Activated CD8-positive, alpha-beta memory T cell treated with anti-CD3 and anti-CD28 coated beads for 1 hour (primary cell): ENCODE data around the gene CAMKMT.

ENCODE experiments used
- DNase-seq, 2 donors: peaks; one replicate each; pipeline ENCODE4 v3.0.0-alpha.2; 2020; ENCODE audit warnings: low read depth in 1 of 2; ENCODE audit errors: extremely low read depth in 1 of 2

Gene CAMKMT

DNA sequence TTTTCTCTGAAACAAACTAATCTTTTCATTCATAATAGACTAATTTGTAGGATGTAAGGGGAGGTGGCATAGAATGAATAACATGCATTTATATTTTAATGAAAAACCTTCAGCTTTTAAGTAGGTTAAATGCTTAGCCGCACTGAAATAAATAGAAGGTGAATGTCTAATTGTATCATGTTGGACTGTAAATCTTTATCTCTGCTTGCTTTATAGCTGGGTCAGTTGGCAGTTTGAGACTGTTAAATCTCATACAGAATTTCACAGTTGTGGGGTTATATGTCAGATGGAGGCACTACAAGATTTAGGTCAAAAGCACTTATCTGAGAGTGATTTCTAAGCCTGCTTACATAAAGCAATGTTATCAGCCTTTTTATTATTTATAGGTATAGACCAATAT, 405.0 kb downstream of the CAMKMT start:
- no peak for DNase-seq

DNA sequence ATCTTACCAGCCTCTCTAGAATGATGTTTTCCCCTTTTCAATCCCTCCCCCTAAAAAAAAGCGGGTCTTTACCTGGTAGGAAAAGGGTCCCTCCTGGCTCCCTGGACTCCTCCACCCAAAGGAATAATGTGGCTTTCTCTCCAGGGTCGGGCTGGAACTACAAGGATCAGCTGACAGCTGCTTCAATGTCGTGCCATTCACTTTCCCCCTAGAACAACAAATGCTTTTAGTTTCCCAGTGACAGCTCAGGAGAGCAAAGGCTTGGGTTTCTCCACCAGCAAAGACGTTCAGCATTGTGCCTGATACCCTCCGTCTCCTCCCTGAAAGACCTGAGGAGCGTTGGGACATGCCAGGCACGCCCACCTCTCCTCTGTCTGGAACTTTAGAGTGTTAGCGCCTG, 405.9 kb downstream of the CAMKMT start:
- DNase-seq = no peak

DNA sequence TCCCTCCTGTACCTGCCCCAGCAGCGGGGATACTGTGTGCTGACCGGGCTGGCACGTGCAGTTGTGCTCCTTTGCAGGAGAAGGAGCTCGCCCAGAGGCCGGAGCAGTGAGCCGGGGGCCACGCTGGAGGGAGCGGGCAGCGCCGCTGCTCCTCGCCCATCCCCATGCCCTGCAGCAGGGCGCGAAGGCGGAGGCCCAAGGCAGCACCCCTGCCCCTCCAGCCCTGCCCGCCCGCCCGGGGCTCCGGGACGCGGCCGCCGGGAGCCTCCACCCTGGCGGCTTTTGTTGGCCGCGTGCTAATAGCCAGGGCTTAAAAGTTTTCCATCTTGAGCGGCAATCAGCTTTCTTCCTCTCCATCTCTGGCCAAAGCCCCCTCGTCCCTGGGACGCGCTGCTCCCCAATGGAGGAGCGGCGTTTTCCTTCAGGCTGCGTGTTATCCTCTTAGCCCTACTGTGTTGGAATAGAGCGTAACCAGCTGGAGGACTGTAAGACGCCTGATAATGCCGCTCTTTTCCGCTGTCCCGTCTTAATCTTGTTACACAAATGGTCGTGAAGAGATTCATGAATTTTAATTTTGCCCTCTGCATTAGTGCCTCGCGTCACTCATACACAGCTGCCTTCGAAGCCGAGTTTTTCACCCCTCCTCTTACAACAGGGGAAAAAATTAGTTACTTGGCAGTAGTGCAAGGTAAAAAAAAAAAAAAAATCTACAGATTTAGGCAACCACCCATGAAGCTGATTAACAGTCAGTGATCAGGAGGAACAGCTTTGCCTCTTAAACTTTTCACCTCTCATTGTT, 406.9 kb downstream of the CAMKMT start:
- no peak for DNase-seq

DNA sequence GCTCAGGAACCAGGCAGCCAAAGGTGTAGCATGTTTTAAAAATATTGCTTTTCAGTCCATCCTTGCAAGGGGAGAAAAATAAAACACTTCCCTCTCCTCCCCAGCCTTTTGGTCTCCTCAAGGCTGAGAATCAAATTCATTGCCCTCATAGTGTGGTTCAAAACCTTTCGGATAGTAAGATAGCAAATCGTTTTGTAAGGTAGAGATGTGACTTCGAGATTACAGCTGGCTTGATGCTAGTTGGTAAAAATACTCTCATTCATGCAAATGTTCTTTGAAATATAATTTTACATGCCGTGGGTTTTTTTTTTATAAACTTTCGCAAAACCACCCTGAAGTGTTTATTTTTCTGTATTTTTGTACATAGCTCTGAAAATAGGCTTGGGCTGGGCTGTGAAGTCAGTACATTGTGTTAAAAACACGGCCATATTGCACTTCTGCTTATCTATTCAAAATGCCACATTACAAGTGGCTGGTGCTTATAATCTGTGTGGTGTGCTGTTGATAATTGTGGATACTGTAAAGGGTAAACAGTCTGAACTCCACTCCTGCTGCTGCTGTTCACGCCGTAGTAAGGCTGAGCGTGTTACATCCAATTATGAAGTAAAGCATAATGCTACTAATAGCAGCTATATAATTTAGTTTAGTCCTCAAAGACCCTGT, 407.7 kb downstream of the CAMKMT start:
- DNase-seq = no peak

DNA sequence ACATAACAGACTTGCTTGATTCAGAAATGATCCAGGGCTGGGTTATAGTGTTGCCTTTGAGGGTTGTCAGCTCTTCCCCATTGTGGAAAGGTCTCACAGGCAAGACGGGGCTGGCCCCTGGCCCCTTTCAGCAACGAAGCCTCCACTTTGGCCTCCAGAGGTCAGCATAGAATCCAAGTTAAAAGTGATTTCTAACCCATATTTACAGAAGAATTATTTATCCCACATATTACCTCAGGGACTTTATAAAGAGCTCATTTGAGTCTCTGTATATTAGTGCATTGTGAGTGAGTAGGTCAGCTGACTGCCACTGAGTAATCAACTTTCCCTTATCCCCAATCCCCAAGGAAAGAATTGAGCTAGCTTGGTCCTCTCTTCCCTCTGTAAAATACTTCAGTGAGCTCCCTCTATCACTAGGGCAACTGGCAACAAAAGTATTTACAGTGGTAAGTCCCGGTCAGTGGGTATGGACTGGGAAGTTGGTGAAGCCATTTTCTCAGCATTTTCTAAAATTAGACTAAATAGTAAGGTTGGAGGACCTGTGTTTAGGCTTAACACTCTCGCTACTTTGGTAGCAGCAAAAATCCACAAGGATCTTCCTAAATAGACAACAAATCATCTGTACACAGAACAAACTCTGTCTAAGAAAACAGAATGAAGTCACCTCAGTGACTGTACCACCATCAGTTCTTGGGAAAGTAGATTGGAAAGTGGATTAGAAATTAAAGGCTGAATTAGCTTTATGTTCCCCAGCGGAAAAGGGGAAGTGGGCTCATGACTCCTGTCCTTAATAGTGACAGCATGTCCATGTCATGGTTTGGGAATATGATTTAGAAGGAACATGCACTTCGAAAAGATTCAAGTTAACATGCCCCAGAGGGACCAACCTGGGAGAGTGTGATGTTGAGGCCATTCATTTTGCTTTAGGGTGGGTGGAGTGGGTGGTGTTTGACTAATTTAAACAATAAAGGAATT, 408.8 kb downstream of the CAMKMT start:
- DNase-seq = no peak

DNA sequence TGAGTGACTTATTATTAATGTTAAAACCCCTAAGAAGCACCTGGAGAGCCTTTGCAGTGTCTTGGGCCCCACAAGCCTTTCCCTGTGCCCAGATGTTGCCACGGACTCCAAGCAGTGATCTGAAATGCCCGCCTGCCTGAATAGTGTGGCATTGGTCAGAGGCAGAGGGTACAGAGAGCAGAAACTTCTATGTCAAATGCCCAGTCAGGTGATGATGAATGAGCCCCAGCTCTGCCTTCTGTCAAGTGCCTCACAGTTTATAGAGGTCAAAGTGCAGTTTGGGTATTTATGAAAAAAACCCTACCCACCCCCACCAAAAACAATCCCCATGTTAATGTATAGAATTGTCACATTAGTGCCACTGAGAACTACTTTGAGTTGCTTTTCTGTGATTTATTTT, 409.8 kb downstream of the CAMKMT start:
- DNase-seq = no peak

DNA sequence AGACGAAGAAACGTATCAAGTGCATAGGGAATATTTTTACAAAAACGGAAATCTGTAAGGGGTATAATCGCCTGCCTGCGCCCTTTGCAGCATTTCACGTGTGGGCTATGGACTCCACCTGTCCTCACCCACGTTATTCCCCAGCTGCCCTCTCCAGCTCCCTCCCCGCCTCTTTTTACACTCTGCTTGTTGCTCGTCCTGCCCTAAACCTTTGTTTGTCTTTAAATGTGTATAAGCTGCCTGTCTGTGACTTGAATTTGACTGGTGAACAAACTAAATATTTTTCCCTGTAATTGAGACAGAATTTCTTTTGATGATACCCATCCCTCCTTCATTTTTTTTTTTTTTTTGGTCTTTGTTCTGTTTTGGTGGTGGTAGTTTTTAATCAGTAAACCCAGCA, 410.4 kb downstream of the CAMKMT start:
- DNase-seq = no peak

DNA sequence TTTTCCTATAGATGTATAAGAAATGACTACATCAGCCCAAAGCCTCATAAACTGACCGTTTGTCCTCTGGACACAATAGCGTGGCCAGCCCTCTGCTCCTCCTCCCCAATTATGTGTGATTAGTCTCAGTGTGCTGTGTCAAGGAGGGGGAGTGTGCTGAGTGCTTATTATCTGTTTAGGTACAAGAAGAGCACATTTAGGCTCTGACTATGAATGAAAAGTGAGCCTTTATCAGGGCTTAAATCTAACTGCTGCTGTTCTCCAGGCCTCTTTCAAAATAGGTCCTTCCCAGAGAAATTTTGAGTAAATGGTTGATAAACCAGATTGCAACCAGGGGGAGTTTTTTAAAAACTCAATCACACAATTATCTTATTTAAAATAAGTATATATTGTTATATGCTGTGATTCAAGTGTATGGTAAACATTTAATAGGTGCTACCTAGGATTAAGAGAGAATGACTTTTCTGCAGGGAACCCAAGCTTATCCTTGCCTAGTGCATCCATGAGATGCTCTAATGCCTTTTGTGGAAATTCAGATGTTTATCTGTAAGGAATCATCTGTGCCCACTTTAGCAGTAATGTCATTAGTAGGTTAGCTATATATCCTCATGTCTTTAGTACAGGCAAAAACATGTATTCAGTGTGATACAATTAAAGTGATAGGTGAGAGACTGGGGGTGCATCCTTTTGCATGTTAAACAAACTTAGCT, 411.1 kb downstream of the CAMKMT start:
- DNase-seq = no peak

DNA sequence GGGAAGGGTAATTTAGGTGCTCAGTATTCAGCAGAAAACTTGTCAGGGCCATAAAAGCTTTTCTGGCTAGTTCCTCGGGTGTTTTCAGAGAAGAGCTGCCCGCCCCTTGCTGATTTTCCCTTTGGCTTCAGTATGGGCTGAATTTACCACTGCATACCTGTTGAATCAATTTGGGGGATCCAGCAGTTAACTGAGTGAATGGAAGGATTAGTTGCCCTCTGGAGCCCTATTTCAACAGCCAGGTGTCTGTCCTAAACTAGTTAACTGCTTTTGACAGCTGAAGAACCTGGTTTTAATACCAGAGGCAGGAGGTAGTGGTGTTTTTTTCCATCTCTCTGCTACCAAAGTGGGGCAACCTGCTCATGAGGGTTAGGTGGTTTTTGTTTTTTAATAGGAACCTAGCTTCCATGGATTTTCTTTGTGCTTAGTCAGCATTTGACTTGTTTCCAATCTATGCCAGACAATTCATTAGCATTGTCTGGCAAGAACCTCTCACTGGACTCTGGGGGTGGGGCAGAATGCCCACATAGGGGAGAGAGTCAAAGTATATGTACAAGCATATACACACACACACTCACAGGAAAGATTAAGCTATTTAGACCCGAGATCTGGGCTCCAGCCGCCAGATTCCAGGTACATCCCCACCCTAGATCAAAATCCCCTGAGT, 413.2 kb downstream of the CAMKMT start:
- DNase-seq = no peak

DNA sequence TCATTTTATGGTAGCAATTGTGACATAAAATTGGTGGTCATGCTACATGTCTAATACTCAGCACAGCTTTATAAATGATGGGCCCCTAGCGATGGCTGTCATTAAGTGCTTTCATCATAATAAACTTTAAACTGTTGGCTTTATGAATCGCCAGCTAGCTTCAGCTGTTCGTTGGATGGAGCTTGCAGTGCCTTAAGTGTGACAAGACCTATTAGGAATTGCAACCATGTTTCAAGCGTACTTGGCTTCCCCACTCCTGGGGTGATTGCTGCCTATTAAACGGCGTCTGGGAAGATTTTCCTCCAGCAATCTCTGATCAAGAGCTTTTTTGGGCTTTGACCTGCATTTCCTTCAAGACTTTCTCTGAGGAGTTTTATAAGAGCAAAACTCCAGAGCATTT, 415.3 kb downstream of the CAMKMT start:
- DNase-seq = no peak

DNA sequence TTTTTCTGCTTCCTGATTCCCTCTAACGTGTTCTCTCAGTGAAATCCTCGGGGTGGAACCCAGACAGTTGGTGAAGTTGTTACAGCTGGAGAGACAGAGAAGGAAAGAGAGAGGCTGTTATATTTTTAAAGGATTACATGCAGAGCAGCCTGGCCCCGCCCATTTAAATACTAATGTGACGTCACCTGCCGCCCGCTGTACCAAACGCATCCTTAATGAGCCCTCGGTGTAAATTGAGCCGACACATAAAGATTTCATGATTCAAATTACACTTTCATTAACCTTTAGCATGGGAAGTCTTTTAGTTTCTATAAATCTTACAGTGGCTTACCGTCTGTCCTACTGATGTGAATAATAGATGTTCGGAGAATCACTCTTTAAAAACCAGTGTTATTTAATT, 415.8 kb downstream of the CAMKMT start:
- DNase-seq = no peak

DNA sequence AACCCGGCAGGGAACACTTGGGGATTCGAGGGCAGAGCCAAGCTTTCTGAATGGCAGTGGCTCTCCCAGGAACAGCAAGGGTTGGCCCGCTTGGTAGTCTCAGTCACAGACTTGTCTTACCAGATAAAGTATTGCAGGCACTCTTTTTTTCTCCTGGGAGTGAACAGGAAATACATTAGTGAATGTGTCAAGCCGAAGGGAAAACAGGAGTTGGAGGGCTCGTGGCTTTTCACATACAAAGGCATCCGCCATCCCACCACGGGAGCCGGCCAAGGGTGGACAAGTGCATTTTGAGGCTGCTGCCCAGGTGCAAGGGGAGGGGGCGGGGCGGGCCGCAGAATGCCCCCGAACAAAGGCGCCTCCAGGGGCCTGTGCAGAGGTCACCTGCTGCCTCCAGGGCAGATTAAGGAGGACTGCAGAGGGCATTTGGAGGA, 416.5 kb downstream of the CAMKMT start:
- DNase-seq = no peak

DNA sequence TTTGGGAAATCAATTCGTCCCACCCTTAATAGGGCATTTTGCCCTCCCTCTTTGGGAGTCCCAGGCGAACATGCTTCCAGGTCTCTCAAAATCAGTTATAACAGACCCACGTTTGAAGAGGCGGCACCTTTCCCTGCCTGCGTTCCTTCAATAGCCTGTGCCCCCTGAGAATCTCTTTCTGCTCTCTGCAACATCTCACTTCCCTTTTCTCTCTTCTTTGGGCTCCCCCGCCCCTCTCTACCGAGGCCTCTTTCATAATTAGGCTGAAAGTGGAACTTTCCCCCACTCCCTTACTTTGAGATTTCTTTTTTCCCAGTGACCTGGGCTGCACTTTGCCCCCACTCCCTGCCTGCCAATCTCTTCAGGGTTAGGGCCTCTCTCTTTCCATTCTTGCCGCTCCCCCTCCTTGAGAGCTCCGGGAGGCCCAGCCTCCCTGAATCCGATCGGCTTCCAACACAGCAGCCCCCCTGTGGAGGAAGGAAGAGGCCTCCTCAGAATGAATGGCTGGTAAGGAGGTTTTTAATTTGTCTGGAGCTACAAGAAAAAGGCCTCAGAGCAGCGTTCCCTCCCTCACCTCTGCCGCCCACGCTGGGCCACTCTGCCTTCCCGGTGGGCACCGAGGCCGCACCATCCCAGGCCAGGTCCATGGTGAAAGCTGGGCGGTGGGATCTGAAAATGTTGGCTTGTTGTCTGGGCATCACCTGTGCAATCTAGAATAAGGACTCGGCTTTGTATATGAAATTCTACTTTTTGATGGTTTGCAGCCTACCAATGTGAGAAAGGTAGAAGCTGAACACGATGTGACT, 417.1 kb downstream of the CAMKMT start:
- no peak for DNase-seq

DNA sequence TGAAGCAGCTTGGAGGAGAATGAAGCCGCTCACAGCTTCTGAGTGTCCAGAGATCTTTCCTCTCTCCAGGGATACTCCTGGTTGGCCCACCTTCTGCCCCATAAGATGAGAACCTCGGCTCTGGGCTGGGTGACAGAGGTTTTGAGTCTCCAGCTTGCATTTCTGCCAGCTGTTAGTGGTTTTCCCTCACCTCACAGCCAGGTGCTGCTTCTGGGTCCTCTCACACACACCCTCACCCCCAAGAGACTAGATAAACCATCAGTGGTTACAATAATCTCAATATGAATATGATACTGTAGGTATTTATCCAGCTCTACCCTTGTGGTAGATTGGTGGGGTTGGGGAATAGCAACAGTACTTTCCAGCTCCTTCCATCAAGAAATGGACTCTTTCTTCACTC, 418.0 kb downstream of the CAMKMT start:
- DNase-seq = no peak

DNA sequence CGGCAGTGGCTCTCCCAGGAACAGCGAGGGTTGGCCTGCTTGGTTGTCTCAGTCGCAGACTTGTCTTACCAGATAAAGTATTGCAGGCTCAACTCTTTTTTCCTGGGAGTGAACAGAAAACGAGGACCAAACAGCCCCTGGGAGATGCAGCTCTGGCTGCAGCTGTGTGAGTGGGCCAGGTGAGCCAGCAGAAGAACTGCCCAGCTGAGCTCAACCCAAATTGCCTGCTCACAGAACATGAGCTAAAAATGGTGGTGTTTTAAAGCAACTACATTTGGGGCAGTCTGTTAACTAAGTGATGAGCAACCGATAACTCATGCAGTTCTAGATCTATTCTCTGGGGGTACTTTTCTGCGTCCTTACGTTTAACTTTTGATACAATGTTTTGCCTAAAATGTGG, 418.7 kb downstream of the CAMKMT start:
- DNase-seq = no peak

DNA sequence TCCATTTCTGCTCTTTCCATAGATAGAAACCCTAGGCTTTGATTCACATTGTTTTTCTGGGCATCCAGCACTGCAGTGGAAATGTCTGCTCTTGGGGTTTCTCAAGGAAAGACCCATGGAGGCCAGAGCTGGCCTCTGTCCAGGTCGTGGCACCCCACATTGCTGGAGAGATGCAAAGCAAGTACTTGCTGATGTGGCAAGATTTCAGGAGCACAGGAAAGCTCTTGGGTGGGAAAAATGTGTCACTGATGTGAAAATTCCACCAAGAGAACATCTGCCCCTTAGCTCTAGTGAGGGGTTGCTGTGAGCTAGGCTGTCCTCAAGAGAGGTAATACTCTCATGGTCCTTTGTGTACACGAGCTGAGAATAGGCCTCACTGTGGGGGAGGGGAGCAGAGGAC, 423.7 kb downstream of the CAMKMT start:
- DNase-seq = no peak

DNA sequence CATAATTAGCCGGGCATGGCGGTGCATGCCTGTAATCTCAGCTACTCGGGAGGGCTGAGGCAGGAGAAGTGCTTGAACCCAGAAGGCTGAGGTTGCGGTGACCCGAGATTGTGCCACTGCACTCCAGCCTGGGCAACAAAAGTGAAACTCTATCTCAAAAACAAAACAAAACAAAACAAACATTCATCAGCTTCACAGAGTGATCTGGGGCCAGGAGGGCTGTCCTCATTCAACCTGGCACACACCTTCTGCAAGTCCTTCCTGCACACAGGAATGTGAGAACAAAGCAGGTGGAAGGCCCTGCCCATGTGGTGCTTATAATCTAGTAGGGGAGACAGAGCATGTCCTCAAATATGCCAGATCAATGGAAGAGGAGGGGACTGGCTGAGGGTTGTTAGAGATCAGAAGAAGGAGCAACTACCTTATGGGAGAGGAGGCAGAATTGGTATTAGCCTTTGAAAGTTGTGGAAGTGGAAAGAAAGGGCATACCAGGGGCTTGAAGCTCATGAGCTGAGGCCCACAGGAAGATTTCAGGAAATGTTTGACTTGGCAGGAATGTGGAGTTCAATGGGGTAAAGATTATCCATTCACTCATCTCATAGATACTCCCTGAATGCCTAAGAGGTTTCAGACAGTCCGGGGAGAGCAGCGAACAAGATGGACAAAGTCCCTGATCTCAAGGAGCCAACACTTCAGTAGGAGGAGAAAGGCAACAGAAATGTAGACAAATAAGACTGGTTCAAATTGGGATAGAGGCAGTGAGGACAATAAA, 424.5 kb downstream of the CAMKMT start:
- DNase-seq = no peak

DNA sequence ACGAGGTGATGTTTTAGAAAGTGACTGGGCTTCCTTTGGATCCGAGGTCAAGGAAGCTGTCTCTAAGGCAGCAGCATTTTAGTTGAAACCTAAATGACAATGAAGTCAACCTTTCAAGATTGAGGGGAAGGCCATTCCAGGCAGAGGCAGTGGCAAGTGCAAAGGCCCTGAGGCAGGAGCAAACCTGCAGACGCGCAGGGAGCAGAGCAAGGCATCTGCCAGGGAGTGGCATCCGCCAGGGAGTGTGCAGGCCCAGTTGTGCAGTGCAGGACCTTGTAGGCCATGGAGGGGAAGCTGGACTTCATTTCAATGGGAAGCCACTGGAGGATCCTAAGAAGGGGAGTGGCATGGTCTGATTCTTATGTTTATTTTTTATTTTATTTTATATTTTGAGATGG, 425.1 kb downstream of the CAMKMT start:
- DNase-seq = no peak

DNA sequence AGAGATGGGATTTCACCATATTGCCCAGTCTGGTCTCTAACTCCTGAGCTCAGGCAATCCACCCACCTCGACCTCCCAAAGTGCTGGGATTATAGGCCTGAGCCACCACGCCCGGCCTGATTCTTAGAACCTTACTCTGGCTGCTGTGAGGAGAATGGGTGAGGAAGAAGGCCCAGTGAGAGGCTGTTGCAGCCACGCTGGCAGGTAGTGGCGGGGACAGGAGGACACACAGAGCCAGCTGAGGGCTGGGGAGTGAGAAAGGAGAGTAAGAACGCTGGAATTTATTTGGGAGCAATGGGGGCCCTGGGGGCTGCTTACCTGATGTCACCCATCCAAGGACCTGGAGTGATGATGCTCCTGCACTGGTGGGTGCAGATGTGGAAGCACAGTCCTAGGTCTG, 425.9 kb downstream of the CAMKMT start:
- no peak for DNase-seq
